Measurements from ENCODE around the gene TMEM225. TPM values are rescaled to one million over a fixed set of nuclear protein-coding genes. Genes with fewer than 3 reads are reported as not detected.

The TMEM225 gene
- total and polyA plus RNA-seq, 2 donors from 2014 or later = not detected

DNA sequence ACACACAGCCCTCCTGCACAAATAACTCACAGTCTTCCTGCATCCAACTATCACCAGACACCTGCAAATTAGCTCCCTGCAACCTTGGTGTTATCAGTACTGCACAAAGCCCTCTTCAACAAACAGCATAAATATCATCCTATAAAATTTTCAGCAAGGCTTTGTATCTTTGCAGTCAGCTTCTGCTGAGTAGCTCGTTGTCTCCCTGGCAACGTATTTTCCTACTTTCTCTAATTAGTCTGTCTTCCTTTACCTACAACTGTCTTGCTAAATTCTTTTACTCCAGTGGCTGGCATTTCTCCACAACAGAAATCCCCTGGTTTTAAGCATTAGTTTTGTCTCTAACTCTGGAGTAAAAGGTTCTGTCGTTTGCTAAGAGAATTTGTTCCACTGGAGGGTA, 20.4 kb upstream of the TMEM225 start:
- no peak overlapping the region for H3K4me3 ChIP-seq (ENCODE audit: low read length in 3 of 3)
- H3K9me3 ChIP-seq (ENCODE audit: control insufficient read depth in 2 of 3, insufficient read depth in 1 of 3, low read length in 3 of 3) = no peaks in the 10 kb centered on the region
- DNase-seq (no peak), FAIRE-seq (no peak)
- intact Hi-C loops (cut with DNase I) = no loop called here
- H3K4me1 ChIP-seq (ENCODE audit: control insufficient read depth in 2 of 3, insufficient read depth in 2 of 3, low read depth in 1 of 3, low read length in 3 of 3) = no peaks in the 10 kb centered on the region
- no peak overlapping the region for H3K9ac ChIP-seq (ENCODE audit: low read length in 3 of 3)
- TF ChIP-seq, protein P1, sequence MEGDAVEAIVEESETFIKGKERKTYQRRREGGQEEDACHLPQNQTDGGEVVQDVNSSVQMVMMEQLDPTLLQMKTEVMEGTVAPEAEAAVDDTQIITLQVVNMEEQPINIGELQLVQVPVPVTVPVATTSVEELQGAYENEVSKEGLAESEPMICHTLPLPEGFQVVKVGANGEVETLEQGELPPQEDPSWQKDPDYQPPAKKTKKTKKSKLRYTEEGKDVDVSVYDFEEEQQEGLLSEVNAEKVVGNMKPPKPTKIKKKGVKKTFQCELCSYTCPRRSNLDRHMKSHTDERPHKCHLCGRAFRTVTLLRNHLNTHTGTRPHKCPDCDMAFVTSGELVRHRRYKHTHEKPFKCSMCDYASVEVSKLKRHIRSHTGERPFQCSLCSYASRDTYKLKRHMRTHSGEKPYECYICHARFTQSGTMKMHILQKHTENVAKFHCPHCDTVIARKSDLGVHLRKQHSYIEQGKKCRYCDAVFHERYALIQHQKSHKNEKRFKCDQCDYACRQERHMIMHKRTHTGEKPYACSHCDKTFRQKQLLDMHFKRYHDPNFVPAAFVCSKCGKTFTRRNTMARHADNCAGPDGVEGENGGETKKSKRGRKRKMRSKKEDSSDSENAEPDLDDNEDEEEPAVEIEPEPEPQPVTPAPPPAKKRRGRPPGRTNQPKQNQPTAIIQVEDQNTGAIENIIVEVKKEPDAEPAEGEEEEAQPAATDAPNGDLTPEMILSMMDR (IDR thresholded peaks at IDR 0.05; ENCODE audit: borderline replicate concordance, extremely low read depth, insufficient read depth) = no peak
- no peaks in the 10 kb centered on the region for H3K36me3 ChIP-seq (ENCODE audit: control insufficient read depth in 2 of 3, insufficient read depth in 3 of 3, low read length in 3 of 3)
- H3K27me3 ChIP-seq (ENCODE audit: control insufficient read depth, insufficient read depth, low read length) = no peaks in the 10 kb centered on the region
- H3K27ac ChIP-seq (ENCODE audit: low read depth in 2 of 2, low read length in 2 of 2) = no peak overlapping the region

DNA sequence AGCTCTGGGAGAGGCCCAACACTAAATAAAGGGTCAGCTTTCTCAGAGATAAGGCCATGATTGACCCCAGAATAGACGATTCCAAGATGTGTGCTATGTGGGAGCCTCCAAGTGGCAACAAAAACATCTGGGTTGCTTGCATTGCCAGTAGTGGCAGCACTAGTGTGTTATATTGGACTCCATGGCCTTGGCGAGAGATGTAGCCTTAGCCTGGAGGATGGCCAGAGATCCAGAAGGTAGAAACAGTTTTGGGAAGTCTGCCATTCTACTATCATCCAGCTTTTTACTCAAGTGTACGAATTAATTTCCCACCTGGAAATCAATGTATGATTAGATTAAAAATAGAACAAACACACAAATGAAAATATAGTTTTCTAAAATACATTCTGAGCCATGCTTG, 19.5 kb upstream of the TMEM225 start:
- FAIRE-seq (no peak), DNase-seq (no peak)
- Histone ChIP-seq H3K36me3 (ENCODE audit: control insufficient read depth in 2 of 3, insufficient read depth in 3 of 3, low read length in 3 of 3) (no peaks in the 10 kb centered on the region), H3K27me3 (ENCODE audit: control insufficient read depth, insufficient read depth, low read length) (no peaks in the 10 kb centered on the region), H3K27ac (ENCODE audit: low read depth in 2 of 2, low read length in 2 of 2) (no peak overlapping the region), H3K9me3 (ENCODE audit: control insufficient read depth in 2 of 3, insufficient read depth in 1 of 3, low read length in 3 of 3) (no peaks in the 10 kb centered on the region), H3K4me1 (ENCODE audit: control insufficient read depth in 2 of 3, insufficient read depth in 2 of 3, low read depth in 1 of 3, low read length in 3 of 3) (no peaks in the 10 kb centered on the region), H3K4me3 (ENCODE audit: low read length in 3 of 3) (no peak overlapping the region), H3K9ac (ENCODE audit: low read length in 3 of 3) (no peak overlapping the region)
- TF ChIP-seq, protein P1 (IDR thresholded peaks at IDR 0.05; ENCODE audit: borderline replicate concordance, extremely low read depth, insufficient read depth) = no peak
- intact Hi-C loops (cut with DNase I) = no loop called here

DNA sequence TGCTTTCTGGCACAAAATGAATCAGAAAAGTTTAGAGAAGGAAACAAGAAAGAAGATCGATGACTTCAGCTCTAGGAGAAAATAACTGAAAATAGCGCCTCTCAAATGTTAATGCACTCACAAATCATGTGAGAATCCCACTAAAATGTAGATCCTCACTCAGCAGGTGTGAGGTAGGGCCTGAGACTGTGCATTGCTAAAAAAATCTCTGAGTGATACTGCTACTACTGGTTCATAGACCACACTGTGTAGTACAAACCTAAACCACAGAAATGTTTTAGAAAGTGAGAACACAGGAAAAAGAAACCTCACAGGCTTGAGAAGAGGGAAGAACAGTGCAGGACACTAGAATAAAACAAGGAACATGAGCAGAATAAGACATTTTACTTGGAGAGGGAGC, 18.5 kb upstream of the TMEM225 start:
- TF ChIP-seq, protein P1 (IDR thresholded peaks at IDR 0.05; ENCODE audit: borderline replicate concordance, extremely low read depth, insufficient read depth) = no peak
- FAIRE-seq = no peak
- intact Hi-C loops (cut with DNase I) = no loop called here

DNA sequence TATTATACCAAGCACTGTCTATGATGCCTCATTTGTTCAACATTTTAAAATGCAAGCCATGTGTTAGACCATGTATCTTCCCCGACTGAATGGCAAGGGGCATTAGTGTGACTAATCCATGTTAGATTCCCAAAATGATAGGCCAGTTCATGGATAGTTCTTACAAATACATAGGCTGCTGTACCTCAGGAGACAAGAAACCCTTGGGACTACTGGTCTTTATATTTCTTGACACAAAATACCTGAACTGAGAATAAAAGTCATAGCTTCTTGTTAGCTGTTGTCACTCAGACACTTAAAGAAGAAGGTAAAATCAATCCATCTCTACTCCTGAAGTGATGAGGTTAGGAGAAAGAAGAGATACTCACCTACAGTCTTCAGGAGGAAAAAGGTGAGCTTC, 16.4 kb upstream of the TMEM225 start, which contains the start of gene OR8D4:
Gene OR8D4 (plus strand): TSS at position 301 of the 400 bp plus-strand sequence. CDS start 4,265 bp downstream, outside the sequence.
- no peak within 1 kb of the TSS for H3K4me3 ChIP-seq (ENCODE audit: low read length in 3 of 3)
- TF ChIP-seq, protein P1 (IDR thresholded peaks at IDR 0.05; ENCODE audit: borderline replicate concordance, extremely low read depth, insufficient read depth) = no peak
- no peaks in the 10 kb centered on the region for H3K27me3 ChIP-seq (ENCODE audit: control insufficient read depth, insufficient read depth, low read length)
- no peak within 1 kb of the TSS for H3K9ac ChIP-seq (ENCODE audit: low read length in 3 of 3)
- no peaks in the 10 kb centered on the region for H3K4me1 ChIP-seq (ENCODE audit: control insufficient read depth in 2 of 3, insufficient read depth in 2 of 3, low read depth in 1 of 3, low read length in 3 of 3)
- no peaks in the 10 kb centered on the region for H3K9me3 ChIP-seq (ENCODE audit: control insufficient read depth in 2 of 3, insufficient read depth in 1 of 3, low read length in 3 of 3)
- H3K27ac ChIP-seq (ENCODE audit: low read depth in 2 of 2, low read length in 2 of 2) = no peak within 1 kb of the TSS
- no peak for DNase-seq
- H3K36me3 ChIP-seq (ENCODE audit: control insufficient read depth in 2 of 3, insufficient read depth in 3 of 3, low read length in 3 of 3) = no peaks in the 10 kb centered on the region
- no peak for FAIRE-seq
- intact Hi-C loops (cut with DNase I) = no loop called here

More for the DNA sequence above, 18.5 kb upstream of the TMEM225 start:
- Histone ChIP-seq H3K27ac (ENCODE audit: low read depth in 2 of 2, low read length in 2 of 2) (no peak overlapping the region), H3K4me3 (ENCODE audit: low read length in 3 of 3) (no peak overlapping the region), H3K9me3 (ENCODE audit: control insufficient read depth in 2 of 3, insufficient read depth in 1 of 3, low read length in 3 of 3) (no peaks in the 10 kb centered on the region), H3K4me1 (ENCODE audit: control insufficient read depth in 2 of 3, insufficient read depth in 2 of 3, low read depth in 1 of 3, low read length in 3 of 3) (no peaks in the 10 kb centered on the region), H3K9ac (ENCODE audit: low read length in 3 of 3) (no peak overlapping the region), H3K27me3 (ENCODE audit: control insufficient read depth, insufficient read depth, low read length) (no peaks in the 10 kb centered on the region), H3K36me3 (ENCODE audit: control insufficient read depth in 2 of 3, insufficient read depth in 3 of 3, low read length in 3 of 3) (no peaks in the 10 kb centered on the region)
- no peak for DNase-seq
